D721Med (cell line): ENCODE data around the gene PTPN6.

ENCODE experiments used
- DNase-seq: peaks from one replicate; pipeline ENCODE4 v3.0.0; 2011; ENCODE audit warnings: low spot score; ENCODE audit not compliant: insufficient read length
- FAIRE-seq: peaks from 2 replicates; lab custom pipeline; 2011; peaks lifted over from hg19 to GRCh38; lab: Jason Lieb, UNC
- CTCF ChIP-seq: IDR thresholded peaks from 2 replicates; pipeline ENCODE4 v1.5.1; 2012; ENCODE audit warnings: mild to moderate bottlenecking, control low read depth; ENCODE audit not compliant: insufficient read depth; ENCODE audit errors: missing control alignments

PTPN6 gene

GRCh38 chr12:6909421-6910145 is 41.6 kb upstream of the PTPN6 start:
- FAIRE-seq: no peak
- TF ChIP-seq CTCF: no peak
- DNase-seq: no peak

GRCh38 chr12:6912164-6912935 is 38.8 kb upstream of the PTPN6 start:
- DNase-seq (no peak), FAIRE-seq (no peak)
- TF ChIP-seq CTCF: no peak

DNA sequence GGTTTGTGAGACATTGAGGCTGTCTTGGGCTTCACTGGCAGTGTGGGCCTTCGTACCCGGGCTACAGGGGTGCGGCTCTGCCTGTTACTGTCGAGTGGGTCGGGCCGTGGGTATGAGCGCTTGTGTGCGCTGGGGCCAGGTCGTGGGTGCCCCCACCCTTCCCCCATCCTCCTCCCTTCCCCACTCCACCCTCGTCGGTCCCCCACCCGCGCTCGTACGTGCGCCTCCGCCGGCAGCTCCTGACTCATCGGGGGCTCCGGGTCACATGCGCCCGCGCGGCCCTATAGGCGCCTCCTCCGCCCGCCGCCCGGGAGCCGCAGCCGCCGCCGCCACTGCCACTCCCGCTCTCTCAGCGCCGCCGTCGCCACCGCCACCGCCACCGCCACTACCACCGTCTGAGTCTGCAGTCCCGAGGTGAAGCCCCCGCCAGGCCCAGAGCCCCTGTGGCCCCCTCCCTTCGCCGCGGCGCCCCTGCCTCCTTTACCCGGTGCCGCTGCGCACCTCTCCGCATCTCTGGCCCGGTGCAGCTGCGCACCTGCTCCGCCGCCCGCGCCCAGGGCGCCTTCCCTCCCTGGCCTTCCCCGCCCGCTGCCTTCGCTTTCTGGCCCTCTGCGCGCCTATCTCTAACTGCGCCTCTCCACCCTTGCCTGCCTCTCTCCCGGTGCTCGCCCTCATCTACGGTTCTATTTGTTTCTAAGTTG is 36.8 kb upstream of the PTPN6 start, which contains the start of gene ENO2:
Gene ENO2 (plus strand): TSS at position 335 of the 701 bp plus-strand sequence. CDS start 1,253 bp downstream, outside the sequence.
- peak; percentile 73 for DNase-seq
- no peak for FAIRE-seq
- TF ChIP-seq CTCF: no peak

GRCh38 chr12:6914947-6915788 is 36.0 kb upstream of the PTPN6 start:
- FAIRE-seq (no peak), DNase-seq (peak; percentile 97)
- no peak for TF ChIP-seq CTCF

- no peak for TF ChIP-seq CTCF
- DNase-seq (no peak), FAIRE-seq (no peak)
Observed at GRCh38 chr12:6915789-6916285, 35.3 kb upstream of the PTPN6 start.

- FAIRE-seq (no peak), DNase-seq (no peak)
- TF ChIP-seq CTCF: no peak
Observed at GRCh38 chr12:6916426-6917200, 34.5 kb upstream of the PTPN6 start.
